KMS-11 (cell line): ENCODE data around the gene DBN1.

Experiments
- H2AFZ ChIP-seq: fragments of 200-600 bp; sonication (generic); 2 replicates; pipeline ENCODE4 v1.6.1; 2016; ENCODE audit warnings: antibody characterized with exemption, mixed run types, low read depth
- H3K27ac ChIP-seq: fragments of 200-600 bp; sonication (generic); 2 replicates; pipeline ENCODE4 v1.6.1; 2016; ENCODE audit warnings: mild to moderate bottlenecking, mixed run types
- H3K27me3 ChIP-seq: fragments of 200-600 bp; sonication (generic); 2 replicates; pipeline ENCODE4 v1.6.1; 2017; ENCODE audit warnings: mild to moderate bottlenecking, low read depth, mixed run types, moderate library complexity; ENCODE audit not compliant: insufficient read depth
- H3K36me3 ChIP-seq: fragments of 200-600 bp; sonication (generic); 2 replicates; pipeline ENCODE4 v1.6.1; 2017; ENCODE audit warnings: mild to moderate bottlenecking, mixed run types; ENCODE audit not compliant: insufficient read depth
- H3K4me1 ChIP-seq: fragments of 200-600 bp; sonication (generic); 2 replicates; pipeline ENCODE4 v1.6.1; 2016; ENCODE audit warnings: mild to moderate bottlenecking, low read depth, mixed run types; ENCODE audit not compliant: poor library complexity, severe bottlenecking
- H3K4me2 ChIP-seq: fragments of 200-600 bp; sonication (generic); 2 replicates; pipeline ENCODE4 v1.7.0; 2016; ENCODE audit warnings: mild to moderate bottlenecking, mixed run types
- H3K4me3 ChIP-seq: fragments of 200-600 bp; sonication (generic); IDR thresholded peaks from 2 replicates; pipeline ENCODE4 v1.6.1; 2017; ENCODE audit warnings: low read depth, low read length, mixed read lengths; ENCODE audit not compliant: insufficient read depth
- H3K79me2 ChIP-seq: fragments of 200-600 bp; sonication (generic); 2 replicates; pipeline ENCODE4 v1.6.1; 2016; ENCODE audit warnings: low read depth, mixed run types; ENCODE audit not compliant: insufficient read depth
- H3K9ac ChIP-seq: fragments of 200-600 bp; sonication (generic); 2 replicates; pipeline ENCODE4 v1.6.1; 2016; ENCODE audit warnings: mild to moderate bottlenecking, mixed run types
- H4K20me1 ChIP-seq: fragments of 200-600 bp; sonication (generic); 2 replicates; pipeline ENCODE4 v1.6.1; 2016; ENCODE audit warnings: mild to moderate bottlenecking, mixed run types; ENCODE audit not compliant: insufficient read depth
- CTCF ChIP-seq: fragments of 200-600 bp; sonication (generic); conservative IDR thresholded peaks from 2 replicates; pipeline ENCODE4 v1.6.1; 2017; ENCODE audit warnings: low read depth, mild to moderate bottlenecking, antibody characterized with exemption, low read length, moderate library complexity, mixed read lengths

DBN1 gene

GRCh38 chr5:177490311-177490991 lies 17.0 kb upstream of the DBN1 start:
- Histone ChIP-seq H4K20me1 (no peaks in the 10 kb centered on the region), H3K4me3 (no peak overlapping the region), H3K79me2 (no peaks in the 10 kb centered on the region)

GRCh38 chr5:177489119-177489716 lies 15.8 kb upstream of the DBN1 start:
- H3K4me3 ChIP-seq, result no peak overlapping the region
- H4K20me1 ChIP-seq, result no peaks in the 10 kb centered on the region
- H3K27me3 ChIP-seq, result no peaks in the 10 kb centered on the region
- no peaks in the 10 kb centered on the region for H3K36me3 ChIP-seq
- H2AFZ ChIP-seq, result no peak overlapping the region; the same call in 1 of the 2 replicates
- TF ChIP-seq CTCF, result peak; percentile 40
- H3K4me2 ChIP-seq, result peak overlapping the region; percentile 21; the same call in 1 of the 2 replicates
- no peak overlapping the region for H3K27ac ChIP-seq
- no peak overlapping the region for H3K9ac ChIP-seq
- no peaks in the 10 kb centered on the region for H3K79me2 ChIP-seq
- H3K4me1 ChIP-seq, result peaks cover 5% of the 10 kb centered on the region

More at GRCh38 chr5:177490311-177490991, 17.0 kb upstream of the DBN1 start:
- H3K27me3 ChIP-seq, result no peaks in the 10 kb centered on the region
- no peak overlapping the region for H3K27ac ChIP-seq
- no peak for TF ChIP-seq CTCF
- no peak overlapping the region for H3K4me2 ChIP-seq
- no peak overlapping the region for H2AFZ ChIP-seq
- H3K36me3 ChIP-seq, result no peaks in the 10 kb centered on the region
- peaks cover 5% of the 10 kb centered on the region for H3K4me1 ChIP-seq
- H3K9ac ChIP-seq, result no peak overlapping the region

- H3K4me3 ChIP-seq, result no peak overlapping the region
- H2AFZ ChIP-seq, result no peak overlapping the region
- H3K4me1 ChIP-seq, result peaks cover 5% of the 10 kb centered on the region
- no peak overlapping the region for H3K4me2 ChIP-seq
- H3K27ac ChIP-seq, result no peak overlapping the region
- no peaks in the 10 kb centered on the region for H4K20me1 ChIP-seq
- no peak overlapping the region for H3K9ac ChIP-seq
- no peaks in the 10 kb centered on the region for H3K79me2 ChIP-seq
- no peaks in the 10 kb centered on the region for H3K27me3 ChIP-seq
- no peak for TF ChIP-seq CTCF
- H3K36me3 ChIP-seq, result no peaks in the 10 kb centered on the region
Measured at GRCh38 chr5:177487975-177488374, 14.5 kb upstream of the DBN1 start.

- no peak overlapping the region for H2AFZ ChIP-seq
- H3K27me3 ChIP-seq, result no peaks in the 10 kb centered on the region
- H4K20me1 ChIP-seq, result no peaks in the 10 kb centered on the region
- no peak overlapping the region for H3K9ac ChIP-seq
- no peak for TF ChIP-seq CTCF
- no peak overlapping the region for H3K27ac ChIP-seq
- H3K4me1 ChIP-seq, result peaks cover 5% of the 10 kb centered on the region
- H3K36me3 ChIP-seq, result no peaks in the 10 kb centered on the region
- H3K79me2 ChIP-seq, result no peaks in the 10 kb centered on the region
- H3K4me3 ChIP-seq, result no peak overlapping the region
- no peak overlapping the region for H3K4me2 ChIP-seq
Measured at GRCh38 chr5:177487144-177487543, 13.7 kb upstream of the DBN1 start.
